ENCODE results near the gene NR2E1. TPM values are rescaled to one million over a fixed set of nuclear protein-coding genes. Genes with fewer than 3 reads are reported as not detected.

The NR2E1 gene
- polyA plus RNA-seq, 1 of the 3 experiments (the other 2 are of a cell fraction), result not detected

GRCh38 chr6:108123481-108123929, 42.3 kb upstream of the NR2E1 start:
- no peaks in the 10 kb centered on the region for H3K36me3 ChIP-seq (replicated peaks in 1 of 2; ENCODE audit: control insufficient read depth in 1 of 2, insufficient read depth in 2 of 2, low read length in 1 of 2)
- H3K9ac ChIP-seq, result no peak overlapping the region
- no peaks in the 10 kb centered on the region for H3K79me2 ChIP-seq (ENCODE audit: insufficient read depth)
- H3K4me2 ChIP-seq, result no peak overlapping the region
- H2AFZ ChIP-seq (ENCODE audit: low read depth), result no peak overlapping the region
- no peaks in the 10 kb centered on the region for H4K20me1 ChIP-seq (ENCODE audit: insufficient read depth)
- POLR2A ChIA-PET, result no interaction called here
- TF ChIP-seq FOXM1 (IDR thresholded peaks at IDR 0.05; ENCODE audit: low read depth) (no peak), REST (IDR thresholded peaks at IDR 0.05; ENCODE audit: low read depth, low read length) (no peak), CTCF (IDR thresholded peaks at IDR 0.05) (no peak), EZH2phosphoT487 (IDR thresholded peaks at IDR 0.05; ENCODE audit: borderline replicate concordance, low read depth) (no peak), GABPA (IDR thresholded peaks at IDR 0.05; ENCODE audit: low read depth) (no peak), RAD21 (IDR thresholded peaks at IDR 0.05; ENCODE audit: low read length) (no peak), SMC3 (IDR thresholded peaks at IDR 0.05; ENCODE audit: low read depth, low read length) (no peak), JUND (IDR thresholded peaks at IDR 0.05) (no peak), MXI1 (IDR thresholded peaks at IDR 0.05; ENCODE audit: low read depth, low read length) (no peak), PBX3 (IDR thresholded peaks at IDR 0.05) (no peak), TEAD4 (IDR thresholded peaks at IDR 0.05; ENCODE audit: borderline replicate concordance, insufficient read depth) (no peak), RFX5 (IDR thresholded peaks at IDR 0.05; ENCODE audit: low read length) (no peak), FOXJ3 (CRISPR knock-in tag; IDR thresholded peaks at IDR 0.05) (no peak), ELF1 (IDR thresholded peaks at IDR 0.05) (no peak), IRF3 (IDR thresholded peaks at IDR 0.05; ENCODE audit: low read depth, low read length) (no peak), MAX (IDR thresholded peaks at IDR 0.05; ENCODE audit: low read depth) (no peak), RXRA (IDR thresholded peaks at IDR 0.05; ENCODE audit: borderline replicate concordance, low read depth) (no peak), RCOR1 (IDR thresholded peaks at IDR 0.05; ENCODE audit: low read length) (no peak), MEF2A (IDR thresholded peaks at IDR 0.05; ENCODE audit: borderline replicate concordance, low read depth) (no peak)
- no peaks in the 10 kb centered on the region for H3K9me3 ChIP-seq
- no peaks in the 10 kb centered on the region for H3K9me2 ChIP-seq
- no peaks in the 10 kb centered on the region for H3F3A ChIP-seq (replicated peaks; ENCODE audit: insufficient read depth)
- H3K4me3 ChIP-seq (ENCODE audit: low read depth in 2 of 2, low read length in 1 of 2), result no peak overlapping the region
- no peak overlapping the region for H3K27ac ChIP-seq (ENCODE audit: low read depth in 2 of 2, low read length in 1 of 2)
- 89% methylated on average over 11 of the region's 13 CpGs for WGBS (ENCODE audit: low lambda C conversion rate)
- CTCF ChIA-PET, result no interaction called here
- no peak for DNase-seq
- peaks cover 7% of the 10 kb centered on the region; the same call in 1 of the 2 replicates for H3K27me3 ChIP-seq (ENCODE audit: insufficient read depth)
- H3K4me1 ChIP-seq (ENCODE audit: control insufficient read depth in 1 of 2, insufficient read depth in 2 of 2, low read depth in 1 of 2, low read length in 1 of 2), result peaks cover 0 to 9% of the 10 kb centered on the region in 2 experiments; a peak in 2 of 4 replicates
